DND-41 (cell line): ENCODE measurements around the gene NDUFS7.

Experiments
- ATAC-seq: fragments of 200-7000 bp; cut with Tn5 transposase; 3 replicates; pipeline ENCODE4 v1.9.1; 2021; ENCODE audit warnings: low read depth; ENCODE audit not compliant: insufficient read depth
- DNase-seq: peaks from one replicate; pipeline ENCODE4 v3.0.0-alpha.2; 2020
- H2AFZ ChIP-seq: 2 replicates; pipeline ENCODE4 v1.6.0; 2012; ENCODE audit warnings: low read depth, low read length
- H3K27ac ChIP-seq: 2 replicates; pipeline ENCODE4 v1.5.1; 2012; ENCODE audit warnings: low read length, inconsistent platforms
- H3K27me3 ChIP-seq: fragments of 200-600 bp; sonication (generic); 2 replicates; pipeline ENCODE4 v1.6.0; 2012; ENCODE audit warnings: low read length, mild to moderate bottlenecking, inconsistent platforms; ENCODE audit not compliant: insufficient read depth, poor library complexity
- H3K36me3 ChIP-seq: 2 replicates; pipeline ENCODE4 v1.5.1; 2012; ENCODE audit warnings: low read length, inconsistent platforms; ENCODE audit not compliant: insufficient read depth
- H3K4me1 ChIP-seq: 2 replicates; pipeline ENCODE4 v1.5.1; 2012; ENCODE audit warnings: mild to moderate bottlenecking, low read length; ENCODE audit not compliant: insufficient read depth
- H3K4me2 ChIP-seq: 2 replicates; pipeline ENCODE4 v1.6.0; 2012; ENCODE audit warnings: mild to moderate bottlenecking, moderate library complexity, low read length, inconsistent platforms; ENCODE audit not compliant: insufficient read depth
- H3K4me3 ChIP-seq, 2 experiments: fragments of 200-600 bp in 1 of 2; shearing (Covaris generic) in 1 of 2; 2 replicates each; pipeline ENCODE4 v1.5.1; 2012 to 2016; ENCODE audit warnings: inconsistent platforms in 2 of 2, low read length in 2 of 2, mild to moderate bottlenecking in 2 of 2, low read depth in 1 of 2, moderate library complexity in 1 of 2
- H3K79me2 ChIP-seq: 2 replicates; pipeline ENCODE4 v1.6.0; 2012; ENCODE audit warnings: low read length, inconsistent platforms; ENCODE audit not compliant: insufficient read depth
- H3K9ac ChIP-seq: 2 replicates; pipeline ENCODE4 v1.6.0; 2012; ENCODE audit warnings: low read depth, mild to moderate bottlenecking, inconsistent platforms, low read length, moderate library complexity
- H3K9me3 ChIP-seq: 2 replicates; pipeline ENCODE4 v1.5.1; 2012; ENCODE audit warnings: low read length, moderate library complexity, mild to moderate bottlenecking, inconsistent platforms; ENCODE audit not compliant: insufficient read depth, severe bottlenecking
- H4K20me1 ChIP-seq: 2 replicates; pipeline ENCODE4 v1.6.0; 2012; ENCODE audit warnings: low read length; ENCODE audit not compliant: insufficient read depth
- EZH2 ChIP-seq: IDR thresholded peaks from 3 replicates; pipeline ENCODE4 v1.6.1; 2012; ENCODE audit warnings: borderline replicate concordance, low read depth, mild to moderate bottlenecking, moderate library complexity, low read length, inconsistent platforms; ENCODE audit not compliant: severe bottlenecking
- TF ChIP-seq, protein P1 (sequence below): IDR thresholded peaks from 2 replicates; pipeline ENCODE4 v1.5.1; 2012; ENCODE audit warnings: borderline replicate concordance, low read length, moderate library complexity, mild to moderate bottlenecking; ENCODE audit not compliant: poor library complexity, severe bottlenecking; ENCODE audit errors: extremely low read depth

The NDUFS7 gene

DNA sequence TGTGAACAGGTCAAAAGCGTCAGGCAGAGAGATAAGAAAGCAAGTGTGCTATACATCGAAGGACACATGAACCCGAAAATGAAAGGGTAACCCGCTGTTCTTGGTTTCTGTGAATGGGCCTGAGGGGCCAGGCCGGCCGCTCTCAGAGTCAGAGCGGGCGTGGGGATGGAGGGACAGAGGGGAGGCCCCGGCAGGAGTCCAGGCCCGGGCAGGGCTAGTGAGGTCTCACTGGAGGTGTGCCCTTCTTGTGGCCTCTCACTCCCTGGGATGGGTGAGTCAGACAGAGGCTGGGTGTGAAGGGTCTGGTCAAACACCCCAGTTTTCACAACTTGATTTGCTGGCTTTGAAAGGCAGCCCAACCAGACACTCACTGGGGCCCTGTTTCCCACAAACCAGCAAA is 17.4 kb upstream of the NDUFS7 start:
- Histone ChIP-seq H3K79me2 (peaks cover 8% of the 10 kb centered on the region), H3K27ac (no peak overlapping the region), H3K9ac (no peak overlapping the region), H3K36me3 (peaks cover 93% of the 10 kb centered on the region), H3K4me1 (no peaks in the 10 kb centered on the region), H3K27me3 (no peaks in the 10 kb centered on the region), H3K9me3 (no peaks in the 10 kb centered on the region), H3K4me2 (no peak overlapping the region), H2AFZ (no peak overlapping the region), H3K4me3 (no peak overlapping the region), H4K20me1 (peaks cover 3% of the 10 kb centered on the region)
- DNase-seq (no peak), ATAC-seq (no peak)
- no peak for TF ChIP-seq EZH2

DNA sequence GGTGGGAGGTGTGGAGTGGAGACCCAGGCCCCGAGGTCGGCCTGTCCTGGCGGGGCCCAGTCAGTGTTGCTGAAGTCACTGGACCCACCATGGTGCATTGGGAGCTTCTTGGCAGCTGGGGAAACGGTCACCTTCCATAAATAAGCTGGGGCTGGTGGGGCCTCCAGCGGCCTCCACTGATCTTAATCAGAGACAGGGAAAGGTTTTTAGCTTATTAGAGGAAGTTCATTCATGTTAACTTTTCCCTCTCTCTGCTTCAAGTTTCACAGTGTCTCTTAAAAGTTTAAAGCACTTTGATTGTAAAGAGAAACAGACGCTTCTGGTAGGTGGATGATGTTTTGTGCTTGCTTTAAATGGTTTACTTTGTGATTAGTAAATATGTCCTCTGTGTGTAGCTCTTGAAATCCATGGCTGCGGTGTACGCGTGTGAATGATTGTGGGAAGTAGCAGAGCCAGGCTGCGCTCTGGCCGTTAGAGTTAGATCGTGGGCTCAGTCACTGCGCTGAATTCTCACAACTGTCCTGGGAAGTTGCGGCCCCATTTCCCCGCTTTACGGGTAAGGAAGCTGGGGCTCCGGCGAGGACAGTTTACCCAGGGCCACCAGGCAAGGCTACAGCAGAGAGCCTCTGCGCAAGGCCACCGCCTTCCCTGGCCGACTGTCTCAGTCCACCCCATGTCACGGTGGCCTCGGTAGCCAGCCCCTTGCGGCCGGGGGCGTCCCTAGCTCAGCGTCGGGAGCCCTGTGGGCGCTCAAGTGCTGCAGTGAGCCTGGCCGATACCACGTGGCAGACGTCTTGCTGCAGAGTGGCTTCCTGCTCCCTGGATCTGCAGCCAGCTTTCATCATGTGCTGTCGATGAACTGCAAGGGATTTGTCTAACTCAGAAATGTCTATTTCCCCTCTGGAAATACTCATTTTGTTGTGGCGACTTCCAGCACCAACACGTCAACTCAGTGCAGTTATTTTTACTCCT is 16.5 kb upstream of the NDUFS7 start:
- Histone ChIP-seq H3K9ac (no peak overlapping the region), H3K4me1 (no peaks in the 10 kb centered on the region), H4K20me1 (peaks cover 3% of the 10 kb centered on the region), H3K9me3 (no peaks in the 10 kb centered on the region), H2AFZ (no peak overlapping the region), H3K4me2 (no peak overlapping the region), H3K27ac (no peak overlapping the region), H3K36me3 (peaks cover 89% of the 10 kb centered on the region), H3K4me3 (no peak overlapping the region), H3K79me2 (peaks cover 4% of the 10 kb centered on the region), H3K27me3 (no peaks in the 10 kb centered on the region)
- no peak for ATAC-seq
- no peak for TF ChIP-seq EZH2
- TF ChIP-seq, protein P1, sequence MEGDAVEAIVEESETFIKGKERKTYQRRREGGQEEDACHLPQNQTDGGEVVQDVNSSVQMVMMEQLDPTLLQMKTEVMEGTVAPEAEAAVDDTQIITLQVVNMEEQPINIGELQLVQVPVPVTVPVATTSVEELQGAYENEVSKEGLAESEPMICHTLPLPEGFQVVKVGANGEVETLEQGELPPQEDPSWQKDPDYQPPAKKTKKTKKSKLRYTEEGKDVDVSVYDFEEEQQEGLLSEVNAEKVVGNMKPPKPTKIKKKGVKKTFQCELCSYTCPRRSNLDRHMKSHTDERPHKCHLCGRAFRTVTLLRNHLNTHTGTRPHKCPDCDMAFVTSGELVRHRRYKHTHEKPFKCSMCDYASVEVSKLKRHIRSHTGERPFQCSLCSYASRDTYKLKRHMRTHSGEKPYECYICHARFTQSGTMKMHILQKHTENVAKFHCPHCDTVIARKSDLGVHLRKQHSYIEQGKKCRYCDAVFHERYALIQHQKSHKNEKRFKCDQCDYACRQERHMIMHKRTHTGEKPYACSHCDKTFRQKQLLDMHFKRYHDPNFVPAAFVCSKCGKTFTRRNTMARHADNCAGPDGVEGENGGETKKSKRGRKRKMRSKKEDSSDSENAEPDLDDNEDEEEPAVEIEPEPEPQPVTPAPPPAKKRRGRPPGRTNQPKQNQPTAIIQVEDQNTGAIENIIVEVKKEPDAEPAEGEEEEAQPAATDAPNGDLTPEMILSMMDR = no peak
- DNase-seq = no peak

DNA sequence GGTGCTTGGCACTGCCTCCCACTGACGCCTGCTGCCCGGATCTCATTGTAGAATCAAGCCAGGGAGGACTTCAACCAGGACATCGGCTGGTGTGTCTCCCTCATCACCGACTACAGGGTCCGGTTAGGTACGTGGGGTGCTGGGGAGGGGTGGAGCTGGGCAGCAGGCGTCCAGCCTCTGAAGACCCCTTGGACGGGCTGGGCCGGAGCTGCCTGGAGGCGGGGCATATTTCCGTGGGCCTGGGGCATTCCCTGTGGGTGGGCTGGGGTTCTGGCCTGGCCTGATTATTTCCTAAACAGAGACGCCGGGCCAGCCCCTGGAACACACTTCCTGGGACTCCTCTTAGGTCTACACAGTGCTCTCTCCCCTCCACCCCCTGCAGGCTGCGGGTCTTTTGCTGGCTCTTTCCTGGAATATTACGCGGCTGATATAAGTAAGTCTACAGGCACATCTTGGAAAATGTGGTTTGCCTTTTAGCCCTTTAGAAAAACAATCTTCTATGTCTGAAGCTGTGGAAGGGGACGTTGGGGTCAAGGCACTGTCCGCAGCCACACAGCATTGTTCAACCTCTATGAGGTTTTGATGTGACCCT is 14.4 kb upstream of the NDUFS7 start:
- H2AFZ ChIP-seq = no peak overlapping the region
- TF ChIP-seq, protein P1 = no peak
- no peak for TF ChIP-seq EZH2
- no peak overlapping the region for H3K27ac ChIP-seq
- H3K79me2 ChIP-seq = peaks cover under 1% of the 10 kb centered on the region; the same call in 1 of the 2 replicates
- no peak for DNase-seq
- H3K27me3 ChIP-seq = no peaks in the 10 kb centered on the region
- ATAC-seq = no peak
- H3K9ac ChIP-seq = no peak overlapping the region
- no peaks in the 10 kb centered on the region; the same call in 1 of the 2 replicates for H4K20me1 ChIP-seq
- no peaks in the 10 kb centered on the region for H3K4me1 ChIP-seq
- no peak overlapping the region for H3K4me3 ChIP-seq
- no peak overlapping the region for H3K4me2 ChIP-seq
- H3K36me3 ChIP-seq = peaks cover 89% of the 10 kb centered on the region
- no peaks in the 10 kb centered on the region for H3K9me3 ChIP-seq
